Stimulated activated CD4-positive, alpha-beta T cell treated with anti-CD3 and anti-CD28 coated beads, Interleukin-4, amount 100 ng/mL, for 1 hour (primary cell): Measurements from ENCODE around the gene KRTAP12-2.

Experiments
- DNase-seq: peaks from one replicate; pipeline ENCODE4 v3.0.0-alpha.2; 2020

KRTAP12-2 gene, protein sequence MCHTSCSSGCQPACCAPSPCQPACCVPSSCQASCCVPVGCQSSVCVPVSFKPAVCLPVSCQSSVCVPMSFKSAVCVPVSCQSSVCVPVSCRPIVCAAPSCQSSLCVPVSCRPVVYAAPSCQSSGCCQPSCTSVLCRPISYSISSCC

DNA sequence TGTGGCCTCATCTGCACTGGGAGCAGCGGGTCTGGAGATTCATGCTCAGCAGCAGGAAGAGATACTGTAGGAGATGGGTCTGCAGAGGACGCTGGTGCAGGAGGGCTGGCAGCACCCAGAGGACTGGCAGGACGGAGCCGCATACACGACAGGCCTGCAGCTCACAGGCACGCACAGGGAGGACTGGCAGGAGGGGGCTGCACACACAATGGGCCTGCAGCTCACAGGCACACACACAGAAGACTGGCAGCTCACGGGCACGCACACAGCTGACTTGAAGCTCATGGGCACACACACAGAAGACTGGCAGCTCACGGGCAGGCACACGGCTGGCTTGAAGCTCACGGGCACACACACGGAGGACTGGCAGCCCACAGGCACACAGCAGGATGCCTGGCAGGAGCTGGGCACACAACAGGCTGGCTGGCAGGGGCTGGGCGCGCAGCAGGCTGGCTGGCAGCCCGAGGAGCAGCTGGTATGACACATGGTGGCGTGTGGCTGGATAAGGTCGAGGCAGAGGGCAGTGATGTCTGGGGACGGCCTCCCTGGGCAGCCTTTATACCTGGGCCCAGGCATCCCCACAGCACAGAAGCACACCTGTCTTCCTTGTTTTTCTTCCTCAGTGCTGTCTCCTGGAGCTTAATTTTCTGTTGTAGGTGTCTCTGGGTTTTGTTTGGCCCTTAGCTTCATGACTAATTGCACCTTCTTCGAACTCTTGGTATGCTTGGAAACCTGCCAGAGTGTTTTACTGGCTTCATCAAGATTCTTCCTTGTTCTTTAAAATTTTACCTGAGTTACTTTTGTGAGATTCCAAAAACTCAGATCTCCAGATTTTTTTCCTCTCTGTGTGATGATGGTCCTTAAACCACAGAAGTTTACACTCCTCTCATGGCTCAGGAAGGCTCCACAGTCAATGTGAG is at the start of gene KRTAP12-2:
TSS of gene KRTAP12-2 (minus strand) at position 527 of the 920 bp plus-strand sequence. CDS start at position 486, 41 bp downstream.
- no peak for DNase-seq

DNA sequence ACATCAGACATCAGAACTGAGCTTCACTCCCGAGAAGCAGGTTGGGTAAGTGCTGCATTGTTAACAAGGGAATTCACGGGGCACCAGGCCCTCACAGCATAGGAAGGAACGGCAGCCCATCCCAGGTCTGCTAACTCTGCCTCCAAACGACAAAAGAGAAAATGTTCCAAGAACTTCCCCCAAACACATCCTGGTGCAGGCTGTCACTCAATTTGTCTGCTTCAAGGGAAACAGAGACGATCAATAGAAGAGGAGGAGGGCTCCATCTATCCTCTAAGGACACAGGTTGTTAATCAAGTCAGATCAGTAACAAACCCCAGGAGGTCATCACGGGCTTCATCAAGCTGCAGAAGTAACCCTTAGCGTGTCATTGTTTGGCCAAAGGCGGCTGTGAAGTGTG is 48.2 kb upstream of the KRTAP12-2 start:
- no peak for DNase-seq

DNA sequence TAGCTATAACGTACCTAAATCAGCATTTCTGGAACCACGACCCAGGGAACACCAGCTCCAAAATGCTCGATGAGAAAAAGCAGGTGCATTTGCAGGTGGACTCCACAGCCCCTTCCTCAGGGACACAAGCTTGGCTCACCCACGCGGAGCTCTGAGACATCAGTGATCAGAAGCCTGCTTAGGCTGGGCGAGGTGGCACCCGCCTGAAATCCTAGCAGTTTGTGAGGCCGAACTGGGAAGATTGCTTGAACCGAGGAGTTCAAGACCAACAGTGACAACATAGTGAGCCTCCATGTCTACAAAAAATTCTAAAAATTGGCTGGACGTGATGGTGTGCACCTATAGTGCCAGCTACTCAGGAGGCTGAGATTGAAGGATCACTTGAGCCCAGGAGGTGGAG is 47.1 kb upstream of the KRTAP12-2 start:
- no peak for DNase-seq

DNA sequence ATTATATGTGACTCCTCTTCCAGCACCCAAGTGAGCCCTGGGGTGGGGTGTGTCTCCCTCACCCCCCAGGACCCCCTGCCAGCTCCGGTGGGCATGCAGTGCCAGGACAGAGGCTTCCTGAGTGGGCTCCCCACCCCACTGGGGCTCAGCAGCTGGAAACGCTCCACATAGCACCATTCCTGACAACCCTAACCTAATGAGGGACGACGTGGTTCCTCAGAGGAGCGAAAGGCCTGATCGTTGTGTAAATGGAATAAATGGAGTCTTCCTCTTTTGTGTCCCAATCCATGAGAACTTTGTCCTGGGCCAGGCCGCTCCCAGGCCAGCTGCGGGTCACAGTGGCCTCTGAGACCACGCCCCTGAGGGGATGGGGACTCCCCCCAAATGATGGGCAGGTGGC is 46.4 kb upstream of the KRTAP12-2 start:
- no peak for DNase-seq

DNA sequence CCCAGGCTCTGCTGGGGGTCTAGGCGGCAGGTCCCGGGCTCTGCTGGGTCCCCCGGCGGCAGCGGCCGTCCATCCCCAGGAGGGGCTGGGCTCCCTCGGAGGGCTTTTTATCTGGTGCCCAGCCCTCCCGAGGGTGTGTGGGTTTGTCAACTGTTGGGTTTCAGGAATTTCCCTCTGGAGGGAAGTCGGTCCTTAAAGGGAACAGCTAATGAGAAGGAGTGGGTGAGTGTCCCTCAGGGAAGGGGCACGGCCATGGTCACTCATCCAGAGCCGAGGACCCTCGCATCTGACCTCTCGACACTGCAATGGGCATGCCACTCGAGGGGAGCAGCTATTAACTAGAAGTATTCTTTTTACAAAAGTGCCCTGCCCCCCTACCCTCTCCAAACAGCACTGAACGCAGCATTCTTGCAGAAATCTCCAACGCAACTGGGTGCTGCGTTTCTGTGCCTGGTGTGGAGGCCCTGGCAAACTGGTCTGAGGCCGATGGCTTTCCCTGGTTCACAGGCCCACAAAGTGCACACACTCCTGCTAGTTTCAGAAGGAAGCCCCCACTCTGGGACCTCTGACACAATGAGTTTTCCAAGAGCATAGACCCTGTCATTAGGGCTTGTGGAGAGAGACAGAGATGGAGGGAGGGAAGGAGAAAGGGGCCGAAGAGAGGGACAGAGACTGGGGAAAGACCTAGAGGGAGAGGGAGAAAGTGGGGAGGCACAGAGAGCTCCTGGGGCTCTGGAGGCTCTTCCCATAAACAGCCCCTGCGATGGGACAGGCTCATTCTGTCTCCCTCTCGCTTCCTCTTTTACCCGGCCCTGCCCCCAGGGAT is 45.7 kb upstream of the KRTAP12-2 start:
- no peak for DNase-seq

DNA sequence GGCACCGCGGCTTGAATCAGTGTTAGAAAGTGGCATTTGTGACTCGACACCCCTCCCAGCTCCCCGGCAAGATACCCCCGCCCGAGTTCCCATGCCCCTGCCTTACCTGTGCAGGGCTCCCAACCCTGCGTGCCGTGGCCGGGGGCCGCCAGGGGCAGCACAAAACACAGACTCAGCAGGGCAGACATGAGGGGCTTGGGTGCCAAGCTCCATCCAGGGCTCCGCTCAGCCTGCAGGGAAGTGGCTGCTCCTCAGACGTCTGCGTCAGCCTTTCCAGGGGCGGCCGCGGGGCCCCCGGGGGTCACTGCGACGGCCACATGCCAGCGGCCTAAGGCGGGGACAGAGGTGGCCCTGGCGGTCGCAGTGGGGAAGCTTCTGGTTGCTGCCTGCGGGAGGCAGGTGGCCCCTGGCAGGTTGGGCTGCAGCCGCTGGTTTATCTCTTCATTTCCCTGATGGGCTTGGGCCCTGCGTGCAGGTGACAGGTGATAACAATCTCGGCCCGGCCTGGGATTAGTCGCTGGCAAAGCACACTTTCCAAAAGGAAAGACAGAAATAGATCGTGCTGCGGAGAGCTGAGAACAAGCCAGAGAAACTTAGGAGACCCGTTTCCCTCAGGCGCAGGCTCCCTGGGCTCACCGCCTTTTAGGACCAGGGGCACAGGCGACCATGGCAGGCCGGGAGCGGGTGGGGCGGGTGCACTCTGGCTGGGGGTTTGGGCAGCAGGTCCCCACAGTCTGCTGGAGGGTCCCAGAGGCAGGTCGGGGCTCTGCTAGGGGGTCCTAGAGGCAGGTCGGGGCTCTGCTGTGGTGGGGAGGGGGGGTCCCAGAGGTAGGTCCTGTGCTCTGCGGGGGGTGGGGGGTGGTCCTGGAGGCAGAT is 44.8 kb upstream of the KRTAP12-2 start, which contains the start of gene TSPEAR:
TSS of gene TSPEAR (minus strand) at position 246 of the 876 bp plus-strand sequence. CDS start at position 188, 58 bp downstream.
- no peak for DNase-seq

DNA sequence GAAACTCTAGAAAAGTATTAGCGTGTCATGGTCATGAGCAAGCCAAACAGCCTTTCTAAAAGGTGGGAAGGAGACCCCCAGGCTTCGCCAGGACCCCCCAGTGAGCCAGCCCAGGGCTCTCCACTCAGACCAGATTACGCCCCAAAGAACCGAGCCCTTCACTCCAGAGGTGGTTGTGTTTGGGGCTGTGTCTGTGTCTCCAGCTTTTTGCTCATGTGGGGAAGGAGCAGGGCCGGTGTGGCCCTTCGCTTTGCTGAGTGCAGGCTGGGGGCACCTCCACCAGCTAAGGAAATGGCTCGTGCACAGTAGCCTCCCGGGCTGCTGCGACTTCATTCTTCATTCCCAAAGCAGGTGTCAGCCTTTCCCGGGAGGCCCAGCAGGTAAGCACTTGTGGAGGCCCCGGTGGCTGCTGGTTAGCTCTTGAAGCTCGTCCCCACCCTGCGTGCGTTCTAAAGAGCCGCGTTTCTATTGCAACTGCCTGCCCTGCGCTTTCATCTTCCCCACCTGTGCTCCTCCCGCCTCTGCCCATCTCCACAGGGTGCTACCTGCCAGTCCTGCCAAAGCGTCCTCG is 44.1 kb upstream of the KRTAP12-2 start:
- no peak for DNase-seq

DNA sequence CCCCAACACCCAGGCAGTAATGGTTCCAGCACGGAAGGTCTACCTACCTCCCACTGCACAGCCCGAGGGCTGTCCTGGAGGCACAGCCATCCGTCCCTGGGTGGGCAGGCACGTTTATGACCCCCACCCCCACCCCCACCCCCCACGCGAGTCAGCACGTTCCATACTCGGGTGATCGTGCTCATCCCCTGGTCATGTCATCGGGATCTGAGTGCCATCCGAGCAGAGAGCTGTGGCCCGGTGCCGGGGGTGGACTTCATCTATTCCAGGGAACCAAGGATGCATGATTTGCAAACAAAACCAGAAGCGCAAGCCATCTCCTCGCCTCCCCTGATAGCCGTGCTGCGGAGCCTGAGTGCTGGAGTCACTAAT is 43.6 kb upstream of the KRTAP12-2 start:
- no peak for DNase-seq

DNA sequence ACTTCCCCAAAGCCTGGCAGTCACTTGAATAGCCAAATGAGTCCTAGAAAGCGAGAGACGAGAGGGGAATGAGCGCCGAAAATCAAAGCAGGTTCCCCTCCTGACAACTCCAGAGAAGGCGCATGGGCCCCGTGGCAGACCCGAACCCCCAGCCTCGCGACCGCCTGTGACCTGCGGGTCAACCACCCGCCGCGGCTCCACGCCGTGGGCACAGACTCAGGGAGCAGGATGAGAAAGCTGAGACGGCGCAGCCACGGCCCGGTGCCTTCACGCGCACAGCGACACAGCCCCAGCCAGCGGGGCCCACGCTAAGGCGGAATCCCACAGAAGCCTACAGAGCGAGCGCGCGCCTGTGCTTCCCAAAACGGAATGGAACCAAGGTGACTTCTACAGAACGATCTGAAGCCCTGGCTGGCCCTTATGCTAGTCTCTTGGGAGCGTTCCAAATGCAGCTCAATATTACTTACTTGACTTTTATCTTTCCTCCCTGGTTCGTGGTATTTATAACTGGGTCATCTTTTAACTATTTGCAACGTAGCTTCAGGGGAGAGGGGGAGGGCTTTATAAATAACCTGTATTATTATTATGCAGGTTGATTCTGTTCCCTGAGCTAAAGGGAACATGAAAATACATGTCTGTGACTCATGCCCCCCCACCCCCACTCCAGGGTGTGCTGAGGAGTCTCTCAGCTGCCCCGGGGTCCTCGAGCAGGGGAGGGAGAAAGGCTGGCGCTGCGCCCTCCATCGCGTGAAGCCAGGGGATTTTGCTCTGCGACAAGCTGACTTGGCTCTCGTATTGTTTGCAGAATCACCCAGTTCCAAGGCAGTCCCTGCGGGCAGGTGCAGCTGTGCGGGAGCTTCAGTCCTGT is 42.9 kb upstream of the KRTAP12-2 start:
- DNase-seq = peak; percentile 44

DNA sequence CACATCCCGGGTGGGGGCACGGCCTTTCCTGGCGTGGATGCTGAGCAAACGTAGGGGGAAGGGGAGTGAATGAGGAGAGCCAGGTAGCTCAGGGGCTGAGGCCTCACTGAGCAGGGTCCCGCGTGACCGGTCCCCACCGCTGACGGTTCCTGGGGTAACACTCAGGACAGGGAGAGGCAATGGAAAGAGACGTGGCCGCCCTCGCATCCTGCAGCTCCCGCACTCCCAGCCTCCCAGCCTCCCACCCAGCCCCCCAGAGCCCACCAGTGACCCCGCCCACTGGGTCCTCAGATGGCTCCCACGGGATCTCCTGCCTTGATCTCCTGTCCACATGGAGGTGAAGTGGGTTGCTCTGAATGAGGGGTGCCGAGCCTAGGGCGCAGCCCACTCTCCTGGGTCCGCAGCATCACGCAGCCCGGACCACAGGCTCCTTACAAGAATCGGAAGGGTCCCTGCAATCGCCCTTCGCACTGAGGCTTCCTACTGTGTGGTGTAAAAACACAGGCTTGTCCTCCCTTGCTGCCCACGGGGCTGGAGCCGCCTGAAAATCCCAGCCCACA is 42.2 kb upstream of the KRTAP12-2 start:
- no peak for DNase-seq

DNA sequence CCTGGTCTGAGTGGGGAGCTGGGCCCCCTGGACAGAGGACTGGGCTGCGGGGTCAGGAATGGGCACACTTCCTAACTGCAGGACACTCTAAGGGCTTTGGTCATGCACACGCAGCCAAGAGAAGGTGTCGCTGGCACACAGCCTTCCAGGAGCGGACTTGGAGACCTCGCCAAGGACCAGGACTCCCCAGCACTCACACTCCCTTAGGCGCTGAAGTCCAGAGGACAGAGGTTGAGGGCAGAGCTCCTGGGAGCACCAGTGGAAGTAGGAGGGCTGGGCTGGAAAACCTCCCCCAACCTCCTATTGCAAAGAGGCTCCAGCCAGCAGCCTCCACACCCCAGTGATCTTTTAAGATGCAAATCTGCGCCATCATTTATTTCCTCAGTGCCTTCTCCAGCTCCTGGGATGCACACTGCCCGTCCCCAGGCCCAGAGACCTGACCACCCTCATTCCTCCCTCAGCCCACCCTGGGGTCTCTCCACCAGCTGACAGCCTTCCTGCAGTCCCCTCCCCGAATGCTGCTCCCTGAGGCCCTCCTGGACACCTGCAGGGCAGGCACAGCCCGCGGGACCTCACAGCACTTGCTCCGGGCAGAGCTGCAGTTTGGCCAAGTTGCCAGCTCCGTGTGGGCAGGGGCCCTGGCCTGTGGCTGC is 41.6 kb upstream of the KRTAP12-2 start:
- no peak for DNase-seq

DNA sequence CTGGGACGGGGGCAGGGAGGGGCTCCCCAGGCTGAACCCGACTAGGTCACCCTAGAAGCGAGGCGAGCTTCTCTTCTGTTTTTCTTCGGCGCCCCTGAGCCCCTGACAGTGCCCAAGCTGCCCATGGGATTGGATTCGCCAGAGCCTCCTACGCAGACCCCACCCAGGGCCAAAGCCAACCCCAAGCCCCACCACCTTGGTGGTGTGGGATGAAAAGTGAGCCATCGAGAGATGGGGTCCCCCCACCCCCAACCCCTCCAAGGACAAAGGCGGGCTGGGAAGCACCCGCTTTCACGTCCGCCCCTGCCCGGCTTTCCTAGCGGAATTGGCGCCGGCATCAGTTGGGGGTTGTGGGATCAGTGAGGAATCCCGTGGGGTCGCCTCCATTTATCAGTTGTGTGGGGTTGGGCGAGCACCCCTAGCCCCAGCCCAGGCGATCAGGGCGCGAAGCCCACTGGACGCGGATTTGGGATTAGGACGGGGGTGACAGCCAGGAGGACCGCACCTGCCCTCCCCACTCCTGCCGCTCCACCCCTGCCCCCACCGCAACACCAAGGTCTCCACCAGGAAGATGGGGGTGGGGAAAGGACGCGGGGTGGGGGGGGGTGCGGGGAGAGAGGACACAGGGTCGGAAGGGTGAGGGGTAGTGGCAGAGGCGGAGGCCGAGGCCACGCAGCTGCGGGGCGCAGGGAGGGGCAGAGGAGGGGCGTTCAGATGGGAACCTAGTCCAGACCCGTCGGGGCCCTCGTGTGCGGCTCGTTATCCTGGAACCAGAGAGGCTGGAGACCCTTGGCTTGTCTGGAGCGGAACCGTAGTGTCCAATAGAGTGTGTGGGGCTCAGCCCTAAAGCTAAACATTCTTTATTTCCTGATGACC is 40.2 kb upstream of the KRTAP12-2 start:
- no peak for DNase-seq

DNA sequence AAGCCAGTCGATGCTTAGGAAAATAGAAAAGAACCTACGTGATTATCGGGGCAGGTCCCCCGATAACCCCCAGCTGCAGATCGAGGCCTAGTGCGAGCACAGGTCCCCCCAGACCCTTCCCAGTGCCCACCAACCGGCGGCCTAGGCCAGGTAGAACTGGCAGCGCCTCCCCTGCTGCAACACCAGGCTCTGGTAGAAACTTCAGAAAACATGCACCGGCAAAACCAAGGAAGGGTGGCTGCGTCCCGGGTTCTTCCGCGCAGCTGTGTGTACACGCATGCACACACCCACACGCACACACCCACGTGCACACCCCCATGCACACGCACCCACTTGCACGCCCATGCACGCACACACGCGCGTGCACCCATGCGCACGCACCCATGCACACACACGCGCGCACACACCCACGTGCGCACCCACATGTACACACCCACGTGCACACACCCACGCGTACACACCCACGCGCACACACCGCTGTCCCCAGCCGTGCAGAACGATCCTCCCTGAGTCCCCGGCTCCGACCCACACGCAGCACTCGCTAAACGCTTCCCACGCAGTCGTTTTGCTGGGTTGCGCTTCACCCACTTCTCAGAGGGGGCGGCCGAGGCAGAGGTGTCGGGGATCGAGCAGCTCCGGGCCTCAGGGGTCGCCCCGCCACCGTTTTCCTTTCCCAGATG is 39.4 kb upstream of the KRTAP12-2 start:
- DNase-seq = no peak

DNA sequence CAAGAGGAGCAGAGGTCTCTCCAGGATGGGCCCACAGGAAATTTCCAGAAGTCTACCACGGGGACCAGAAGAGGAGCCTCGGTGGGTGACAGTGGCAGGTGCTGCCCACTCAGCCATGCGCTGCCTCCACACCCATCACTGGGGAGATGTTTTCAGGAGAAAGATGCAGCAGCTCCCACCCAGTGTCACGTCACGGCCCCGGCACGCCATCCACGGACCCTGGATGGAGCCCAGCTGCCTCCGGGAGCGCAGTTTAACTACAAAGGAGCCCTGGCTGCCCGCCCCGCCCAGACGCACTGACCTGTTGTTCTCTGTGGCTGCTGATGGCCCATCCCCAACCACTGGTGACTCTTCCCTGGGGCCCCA is 37.9 kb upstream of the KRTAP12-2 start:
- DNase-seq = no peak

DNA sequence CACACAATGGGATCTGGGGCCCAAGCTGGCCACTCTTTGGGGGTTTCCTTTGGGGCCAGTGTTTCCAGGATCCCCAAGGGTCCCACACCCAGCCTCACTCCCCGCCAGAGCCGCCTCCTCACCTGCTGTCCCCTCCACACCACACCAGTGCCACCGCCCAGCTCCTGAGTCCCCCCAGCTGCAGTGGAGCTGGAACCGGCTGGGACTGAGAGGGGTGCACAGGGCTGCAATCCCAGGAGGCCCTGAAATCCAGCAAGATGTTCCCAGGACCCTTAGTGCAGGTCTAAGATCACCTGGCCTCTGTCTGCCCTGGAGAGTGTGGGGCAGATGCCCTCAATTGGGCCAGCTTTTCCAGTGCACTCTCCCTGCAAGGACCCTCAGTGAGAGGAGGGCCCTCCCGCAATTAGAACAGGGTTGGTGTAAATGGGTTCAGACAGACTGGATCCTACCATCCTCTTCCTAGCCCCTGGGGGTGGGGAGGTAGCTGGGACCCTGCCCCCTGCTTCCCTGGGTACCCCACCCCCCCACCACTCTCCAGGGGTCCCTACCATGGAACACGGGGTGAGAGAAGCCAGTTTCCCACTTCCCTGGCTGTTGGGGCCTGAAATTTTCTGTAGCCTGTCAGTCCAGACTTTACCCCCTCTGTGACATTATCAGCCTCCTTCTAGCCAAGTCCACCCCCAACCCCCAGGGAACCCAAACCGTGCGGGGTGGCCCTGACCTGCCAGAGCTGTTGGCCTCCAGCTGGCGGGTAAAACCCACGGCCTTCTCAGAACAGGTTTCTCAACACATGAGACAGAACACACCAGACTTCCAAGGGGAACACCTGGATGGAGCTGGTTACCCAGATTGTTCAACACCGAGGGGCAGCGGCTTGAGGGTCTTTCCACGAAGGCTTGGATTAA is 37.3 kb upstream of the KRTAP12-2 start:
- no peak for DNase-seq

DNA sequence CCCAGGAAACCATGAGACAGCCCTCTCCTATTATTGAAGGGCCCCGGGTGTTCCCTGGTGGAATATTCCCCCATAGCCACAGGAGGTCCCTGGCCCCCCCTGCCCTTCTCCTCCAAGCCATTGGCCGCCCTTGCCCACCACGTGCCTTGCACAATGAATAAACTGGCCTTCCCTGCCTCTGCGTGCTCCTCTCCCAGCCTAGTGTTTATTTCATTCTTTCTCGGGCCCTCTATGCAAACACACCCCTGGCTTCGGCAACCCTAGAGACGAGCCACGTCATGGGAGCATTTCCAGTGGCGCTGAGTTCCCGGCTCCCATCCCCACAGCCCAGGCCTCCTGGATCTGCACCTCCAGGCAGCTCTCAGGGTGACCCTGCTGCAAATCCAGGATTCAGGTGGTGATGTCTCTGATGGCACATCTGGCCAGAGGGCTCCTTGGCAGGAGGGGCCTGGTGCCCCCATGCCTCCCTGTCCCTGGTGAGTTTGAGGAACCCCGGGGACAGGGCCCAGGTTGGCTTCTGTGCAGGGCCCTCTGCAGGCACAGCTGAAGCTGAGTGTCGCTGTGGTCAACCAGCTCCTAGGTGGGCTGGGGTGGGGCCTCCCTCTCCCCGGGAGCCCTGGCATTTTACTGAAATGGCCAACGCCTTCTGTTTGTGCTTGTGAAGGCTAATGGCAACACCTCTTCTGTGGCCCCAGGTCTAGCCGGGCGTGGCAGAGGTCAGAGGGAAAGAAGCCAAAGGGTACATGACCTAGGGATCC is 36.4 kb upstream of the KRTAP12-2 start:
- DNase-seq = no peak
